Measurements from ENCODE around the gene RLN2. TPM values are rescaled to one million over a fixed set of nuclear protein-coding genes. Genes with fewer than 3 reads are reported as not detected.
"Not testable (repeated sequence)": the region's sequence is repeated elsewhere in the genome, so short reads cannot be mapped to it uniquely, and the experiment has no call there.

Gene RLN2, protein sequence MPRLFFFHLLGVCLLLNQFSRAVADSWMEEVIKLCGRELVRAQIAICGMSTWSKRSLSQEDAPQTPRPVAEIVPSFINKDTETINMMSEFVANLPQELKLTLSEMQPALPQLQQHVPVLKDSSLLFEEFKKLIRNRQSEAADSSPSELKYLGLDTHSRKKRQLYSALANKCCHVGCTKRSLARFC
- 2.8 to 3.8 TPM (median 3.4 TPM) in 3 replicates for total RNA-seq

DNA sequence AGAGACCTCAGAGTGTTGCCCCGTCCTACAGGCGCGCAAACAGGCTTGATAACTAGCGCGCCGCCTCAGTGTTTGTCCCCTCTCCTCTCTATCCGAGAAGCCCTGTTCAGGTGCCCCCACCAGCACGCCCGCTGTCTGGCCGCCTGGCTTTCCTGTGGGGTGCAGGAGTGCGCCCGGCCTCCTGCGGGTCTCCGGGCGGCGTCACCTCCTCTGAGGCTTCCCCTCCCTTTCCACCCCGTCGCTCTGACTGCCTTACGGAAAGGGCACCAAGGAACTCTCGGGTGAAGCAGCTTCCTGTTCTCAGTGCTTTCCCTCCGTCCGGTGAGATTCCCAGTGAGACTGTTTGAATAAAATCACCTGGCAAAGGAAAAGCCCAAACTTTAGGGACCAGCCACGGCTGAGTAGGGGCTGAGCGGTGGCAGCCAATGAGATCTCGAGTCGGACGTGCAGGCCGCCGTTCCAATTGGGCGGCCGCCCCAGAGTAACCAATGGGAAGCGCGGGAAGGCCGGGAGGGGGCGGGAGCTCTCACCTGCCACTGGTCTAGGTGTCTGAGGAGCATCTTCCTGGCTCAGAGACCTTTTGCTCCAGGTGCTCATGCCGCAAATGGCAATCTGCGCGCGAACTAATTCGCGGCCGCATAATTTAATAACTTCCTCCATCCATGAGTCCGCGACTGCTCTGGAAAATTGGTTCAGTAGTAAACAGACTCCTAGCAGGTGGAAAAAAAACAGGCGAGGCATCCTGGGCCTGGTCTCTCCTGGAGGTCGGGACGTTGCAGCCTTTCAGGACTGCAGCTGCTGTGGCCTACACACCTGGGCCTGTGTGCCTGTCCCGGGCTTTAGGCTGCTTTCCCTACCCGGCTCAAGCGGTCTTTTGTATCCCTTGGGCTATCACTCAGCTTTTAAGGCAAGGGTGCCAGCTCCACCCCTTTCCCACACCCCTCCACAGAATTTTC lies at the start of gene RLN2:
Gene RLN2, minus strand, starts transcription at position 877 of the 956 bp plus-strand sequence. Its CDS starts 136 bp downstream, at position 741.
- not testable (repeated sequence) for H3K36me3 Mint-ChIP-seq; H3K4me1 Mint-ChIP-seq; H3K27ac Mint-ChIP-seq; DNase-seq (ENCODE audit: low spot score in 2 of 2, unreplicated experiment in 2 of 2); H3K9me3 Mint-ChIP-seq; H3K27me3 Mint-ChIP-seq (ENCODE audit: low read depth)
- peak within 1 kb of the TSS; percentile 30 for H3K4me3 Mint-ChIP-seq

DNA sequence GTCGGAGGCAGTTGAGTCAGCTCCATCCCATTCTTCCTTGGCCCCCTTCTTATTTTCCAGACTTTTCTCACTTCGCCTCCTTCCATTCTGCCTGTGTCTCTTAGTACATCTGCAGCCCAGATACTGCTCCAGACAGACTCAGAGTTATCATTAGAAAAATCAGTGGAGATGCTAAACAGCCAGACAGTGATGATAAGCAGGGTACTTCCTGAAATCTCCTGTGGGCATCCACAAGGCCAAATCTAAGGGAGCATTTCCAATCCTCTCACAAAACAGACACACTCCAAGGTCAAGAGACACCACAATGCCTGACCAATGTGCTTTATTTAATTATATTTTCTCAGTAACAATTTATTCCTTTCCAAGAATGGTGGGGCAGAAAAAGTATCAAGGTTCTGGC lies 49.7 kb upstream of the RLN2 start:
- TF ChIP-seq, protein P1, sequence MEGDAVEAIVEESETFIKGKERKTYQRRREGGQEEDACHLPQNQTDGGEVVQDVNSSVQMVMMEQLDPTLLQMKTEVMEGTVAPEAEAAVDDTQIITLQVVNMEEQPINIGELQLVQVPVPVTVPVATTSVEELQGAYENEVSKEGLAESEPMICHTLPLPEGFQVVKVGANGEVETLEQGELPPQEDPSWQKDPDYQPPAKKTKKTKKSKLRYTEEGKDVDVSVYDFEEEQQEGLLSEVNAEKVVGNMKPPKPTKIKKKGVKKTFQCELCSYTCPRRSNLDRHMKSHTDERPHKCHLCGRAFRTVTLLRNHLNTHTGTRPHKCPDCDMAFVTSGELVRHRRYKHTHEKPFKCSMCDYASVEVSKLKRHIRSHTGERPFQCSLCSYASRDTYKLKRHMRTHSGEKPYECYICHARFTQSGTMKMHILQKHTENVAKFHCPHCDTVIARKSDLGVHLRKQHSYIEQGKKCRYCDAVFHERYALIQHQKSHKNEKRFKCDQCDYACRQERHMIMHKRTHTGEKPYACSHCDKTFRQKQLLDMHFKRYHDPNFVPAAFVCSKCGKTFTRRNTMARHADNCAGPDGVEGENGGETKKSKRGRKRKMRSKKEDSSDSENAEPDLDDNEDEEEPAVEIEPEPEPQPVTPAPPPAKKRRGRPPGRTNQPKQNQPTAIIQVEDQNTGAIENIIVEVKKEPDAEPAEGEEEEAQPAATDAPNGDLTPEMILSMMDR (IDR thresholded peaks at IDR 0.05; ENCODE audit: unreplicated experiment) = no peak
- no peak for DNase-seq (ENCODE audit: low spot score in 2 of 2, unreplicated experiment in 2 of 2)
- H3K36me3 Mint-ChIP-seq = peaks cover 14% of the 10 kb centered on the region
- no peaks in the 10 kb centered on the region for H3K27me3 Mint-ChIP-seq (ENCODE audit: low read depth)
- no peak overlapping the region for H3K4me3 Mint-ChIP-seq
- peaks cover 22% of the 10 kb centered on the region for H3K4me1 Mint-ChIP-seq
- H3K27ac Mint-ChIP-seq = peak overlapping the region; percentile 30
- peaks cover 17% of the 10 kb centered on the region for H3K9me3 Mint-ChIP-seq

DNA sequence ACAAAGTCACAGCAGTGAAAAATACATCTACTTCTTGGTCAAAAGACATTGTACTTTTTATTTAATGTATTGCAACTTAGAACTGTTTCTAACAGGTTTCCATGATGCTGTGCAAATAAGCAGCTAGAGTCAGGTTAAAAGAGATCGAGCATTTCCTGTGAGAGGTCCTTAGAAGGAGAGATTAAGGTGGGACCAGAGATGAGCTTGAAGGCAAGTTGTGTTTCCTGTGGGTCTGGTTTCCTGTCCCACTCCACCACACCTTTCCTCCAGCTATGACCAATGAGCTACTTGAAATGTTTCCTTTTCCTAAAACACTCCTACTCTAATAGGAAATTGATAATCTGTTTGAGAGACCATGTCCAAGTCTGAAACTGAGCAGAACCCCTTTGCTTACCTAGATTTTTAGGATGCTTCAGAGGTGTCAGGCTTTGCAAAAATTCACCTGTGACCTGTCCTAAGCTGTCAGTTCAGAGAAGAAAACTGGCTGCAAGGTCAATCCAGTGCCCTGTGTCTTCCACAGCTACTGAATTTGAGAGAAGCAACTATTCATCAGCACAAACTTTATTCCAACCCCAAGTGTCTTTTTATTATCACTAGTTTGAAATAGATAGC lies 48.2 kb upstream of the RLN2 start:
- DNase-seq (ENCODE audit: low spot score in 2 of 2, unreplicated experiment in 2 of 2) = no peak
- H3K27me3 Mint-ChIP-seq (ENCODE audit: low read depth) = no peaks in the 10 kb centered on the region
- no peak overlapping the region for H3K27ac Mint-ChIP-seq
- H3K4me1 Mint-ChIP-seq = peaks cover 19% of the 10 kb centered on the region
- no peak overlapping the region for H3K4me3 Mint-ChIP-seq
- peaks cover 10% of the 10 kb centered on the region for H3K36me3 Mint-ChIP-seq
- peaks cover 23% of the 10 kb centered on the region for H3K9me3 Mint-ChIP-seq
- TF ChIP-seq, protein P1 (IDR thresholded peaks at IDR 0.05; ENCODE audit: unreplicated experiment) = no peak

DNA sequence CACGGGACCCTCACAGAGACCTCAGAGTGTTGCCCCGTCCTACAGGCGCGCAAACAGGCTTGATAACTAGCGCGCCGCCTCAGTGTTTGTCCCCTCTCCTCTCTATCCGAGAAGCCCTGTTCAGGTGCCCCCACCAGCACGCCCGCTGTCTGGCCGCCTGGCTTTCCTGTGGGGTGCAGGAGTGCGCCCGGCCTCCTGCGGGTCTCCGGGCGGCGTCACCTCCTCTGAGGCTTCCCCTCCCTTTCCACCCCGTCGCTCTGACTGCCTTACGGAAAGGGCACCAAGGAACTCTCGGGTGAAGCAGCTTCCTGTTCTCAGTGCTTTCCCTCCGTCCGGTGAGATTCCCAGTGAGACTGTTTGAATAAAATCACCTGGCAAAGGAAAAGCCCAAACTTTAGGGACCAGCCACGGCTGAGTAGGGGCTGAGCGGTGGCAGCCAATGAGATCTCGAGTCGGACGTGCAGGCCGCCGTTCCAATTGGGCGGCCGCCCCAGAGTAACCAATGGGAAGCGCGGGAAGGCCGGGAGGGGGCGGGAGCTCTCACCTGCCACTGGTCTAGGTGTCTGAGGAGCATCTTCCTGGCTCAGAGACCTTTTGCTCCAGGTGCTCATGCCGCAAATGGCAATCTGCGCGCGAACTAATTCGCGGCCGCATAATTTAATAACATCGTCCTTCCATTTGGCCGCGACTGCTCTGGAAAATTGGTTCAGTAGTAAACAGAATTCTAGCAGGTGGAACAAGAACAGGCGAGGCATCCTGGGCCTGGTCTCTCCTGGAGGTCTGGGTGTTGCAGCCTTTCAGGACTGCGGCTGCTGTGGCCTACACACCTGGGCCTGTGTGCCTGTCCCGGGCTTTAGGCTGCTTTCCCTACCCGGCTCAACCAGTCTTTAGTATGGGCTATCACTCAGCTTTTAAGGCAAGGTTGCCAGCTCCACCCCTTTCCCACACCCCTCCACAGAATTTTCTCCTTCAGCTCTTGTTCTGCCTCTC lies 34.8 kb upstream of the RLN2 start, which contains the start of gene RLN1:
Gene RLN1, minus strand, starts transcription at position 885 of the 990 bp plus-strand sequence. Its CDS starts 130 bp downstream, at position 755.
- not testable (repeated sequence) for H3K9me3 Mint-ChIP-seq; H3K27me3 Mint-ChIP-seq (ENCODE audit: low read depth); DNase-seq (ENCODE audit: low spot score in 2 of 2, unreplicated experiment in 2 of 2); H3K27ac Mint-ChIP-seq; H3K4me1 Mint-ChIP-seq; H3K36me3 Mint-ChIP-seq
- H3K4me3 Mint-ChIP-seq = peak within 1 kb of the TSS; percentile 54

DNA sequence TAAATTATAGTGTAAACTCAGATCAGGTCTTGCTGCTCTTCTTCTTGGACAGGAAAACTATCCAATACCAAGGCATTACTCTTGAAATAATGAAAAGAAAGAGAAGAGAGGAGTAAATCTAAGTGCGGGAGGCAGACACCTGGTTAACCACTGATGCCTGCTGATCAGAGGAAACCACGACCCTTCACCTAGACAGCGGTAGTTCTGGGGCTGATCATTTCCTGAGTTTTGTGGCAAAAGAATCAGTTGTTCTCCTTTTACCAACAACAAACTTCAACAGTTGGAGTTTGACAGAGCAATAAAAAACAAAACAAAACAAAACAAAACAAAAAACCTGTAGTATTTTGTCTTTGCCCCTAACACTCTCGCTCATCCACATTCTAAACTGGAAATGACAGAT lies 32.2 kb upstream of the RLN2 start:
- no peak for DNase-seq (ENCODE audit: low spot score in 2 of 2, unreplicated experiment in 2 of 2)
- Mint-ChIP-seq H3K4me1 (peaks cover 1% of the 10 kb centered on the region), H3K27ac (no peak overlapping the region), H3K9me3 (no peaks in the 10 kb centered on the region), H3K4me3 (no peak overlapping the region), H3K36me3 (no peaks in the 10 kb centered on the region), H3K27me3 (ENCODE audit: low read depth) (no peaks in the 10 kb centered on the region)
- TF ChIP-seq, protein P1 (IDR thresholded peaks at IDR 0.05; ENCODE audit: unreplicated experiment) = no peak

DNA sequence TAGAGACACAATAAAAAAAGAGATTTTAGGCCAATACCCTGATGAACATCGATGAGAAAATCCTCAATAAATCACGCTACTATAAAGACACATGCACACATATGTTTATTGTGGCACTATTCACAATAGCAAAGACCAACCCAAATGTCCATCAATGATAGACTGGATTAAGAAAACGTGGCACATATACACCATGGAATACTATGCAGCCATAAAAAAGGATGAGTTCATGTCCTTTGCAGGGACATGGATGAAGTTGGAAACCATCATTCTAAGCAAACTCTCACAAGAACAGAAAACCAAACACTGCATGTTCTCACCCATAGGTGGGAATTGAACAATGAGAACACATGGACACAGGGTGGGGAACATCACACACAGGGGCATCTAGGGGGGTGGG lies 26.8 kb upstream of the RLN2 start:
- not testable (repeated sequence) for H3K4me3 Mint-ChIP-seq; H3K27me3 Mint-ChIP-seq (ENCODE audit: low read depth); H3K27ac Mint-ChIP-seq; H3K4me1 Mint-ChIP-seq; DNase-seq (ENCODE audit: low spot score in 2 of 2, unreplicated experiment in 2 of 2)
- Mint-ChIP-seq H3K36me3 (peaks cover 20% of the 10 kb centered on the region), H3K9me3 (peaks cover 16% of the 10 kb centered on the region)

All from mesothelial cell of epicardium (in vitro differentiated cells).